ENCODE data around the gene ABAT.
A peak's percentile ranks its signal among the peaks of the same experiment; 100 is the strongest.

Gene ABAT

DNA sequence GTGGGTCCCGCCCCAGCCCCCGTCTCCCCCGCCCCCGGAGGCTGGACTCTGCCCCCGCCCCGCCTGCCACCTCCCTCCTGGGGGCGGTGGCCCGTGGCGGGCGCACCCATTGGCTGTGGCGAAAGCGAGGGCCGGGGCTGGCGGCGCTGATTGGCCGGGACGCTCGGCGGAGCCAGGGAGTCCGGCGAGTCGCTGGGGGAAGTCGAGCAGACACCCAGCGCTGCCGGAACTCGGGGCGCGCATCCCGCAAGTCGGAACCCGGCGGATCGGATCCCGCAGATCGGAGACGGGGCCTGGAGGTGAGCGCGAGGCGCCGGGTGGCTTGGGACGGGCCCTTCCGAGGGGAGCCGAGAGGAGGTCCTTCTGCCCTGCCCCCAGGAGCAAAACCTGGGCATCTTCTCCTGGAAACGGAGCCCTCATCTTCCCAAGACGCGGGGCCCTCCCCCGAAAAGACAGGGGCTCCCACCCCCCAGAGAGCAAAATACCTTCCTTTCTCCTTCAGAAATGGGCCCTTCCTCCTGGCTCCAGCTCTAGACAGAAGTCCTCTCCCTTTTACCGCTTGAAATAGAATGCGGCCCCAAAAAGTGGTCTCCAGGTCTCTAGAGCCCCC, at the start of gene ABAT:
ABAT (plus strand) TSS at position 205 of the 610 bp plus-strand sequence. CDS start 61,123 bp downstream, outside the sequence.
- peak; percentile 90 for DNase-seq

GRCh38 chr16:8625491-8626087, 48.8 kb upstream of the ABAT start:
- DNase-seq: no peak

GRCh38 chr16:8626946-8627345, 47.5 kb upstream of the ABAT start:
- DNase-seq: no peak

DNA sequence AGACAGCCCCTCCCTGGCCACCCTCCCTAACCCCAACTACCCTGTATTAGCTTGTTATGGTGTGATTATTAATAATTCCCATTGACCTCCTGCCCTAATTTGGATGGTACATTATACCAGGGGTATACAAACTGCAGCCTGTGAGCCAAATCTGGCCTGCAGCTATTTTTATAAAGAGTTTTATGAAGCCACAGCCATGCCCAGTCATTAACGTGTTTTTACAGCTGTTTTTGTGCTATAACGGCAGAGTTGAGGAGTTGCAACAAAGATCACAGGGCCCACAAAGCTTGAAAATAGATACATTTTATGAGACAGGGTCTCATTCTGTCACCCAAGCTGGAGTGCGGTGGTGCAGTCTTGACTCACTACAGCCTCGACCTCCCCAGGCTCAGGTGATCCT, 47.0 kb upstream of the ABAT start:
- DNase-seq: no peak

- DNase-seq: no peak
Measured at GRCh38 chr16:8628981-8629725, 45.3 kb upstream of the ABAT start.

DNA sequence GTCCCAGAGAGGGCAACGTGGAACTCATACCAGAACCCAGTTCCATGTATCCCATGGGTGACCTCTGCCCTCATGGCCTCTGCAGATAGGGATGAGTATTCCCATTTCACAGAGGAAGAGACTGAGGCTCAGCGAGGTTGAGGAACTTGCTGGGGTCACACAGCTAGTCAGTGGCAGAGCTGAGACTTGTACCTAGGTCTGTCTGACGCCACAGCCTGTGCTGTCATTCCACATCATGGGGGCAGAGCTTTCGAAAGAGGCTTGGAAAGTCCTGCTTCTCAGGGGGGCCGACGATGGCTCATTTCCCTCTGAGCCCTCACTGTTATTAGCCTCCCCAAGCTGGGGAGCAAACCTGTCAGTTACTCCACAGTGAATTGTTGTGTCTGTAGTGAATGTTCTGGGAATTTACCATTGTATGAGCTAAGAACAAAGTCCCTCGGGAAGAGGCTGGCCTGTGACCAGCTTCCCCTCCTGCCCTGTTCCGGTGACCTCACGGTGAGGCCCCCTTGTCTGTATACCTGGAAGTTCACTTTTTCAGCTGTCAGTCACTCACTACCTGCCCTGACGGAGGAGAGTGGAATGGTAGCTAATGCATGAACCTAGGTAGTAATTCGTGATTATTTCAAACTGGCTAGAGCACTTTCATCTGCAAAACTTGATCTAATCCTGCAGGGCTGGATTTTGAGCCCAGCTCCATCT, 44.0 kb upstream of the ABAT start:
- DNase-seq: no peak

- no peak for DNase-seq
Measured at GRCh38 chr16:8631373-8631772, 43.0 kb upstream of the ABAT start.

DNA sequence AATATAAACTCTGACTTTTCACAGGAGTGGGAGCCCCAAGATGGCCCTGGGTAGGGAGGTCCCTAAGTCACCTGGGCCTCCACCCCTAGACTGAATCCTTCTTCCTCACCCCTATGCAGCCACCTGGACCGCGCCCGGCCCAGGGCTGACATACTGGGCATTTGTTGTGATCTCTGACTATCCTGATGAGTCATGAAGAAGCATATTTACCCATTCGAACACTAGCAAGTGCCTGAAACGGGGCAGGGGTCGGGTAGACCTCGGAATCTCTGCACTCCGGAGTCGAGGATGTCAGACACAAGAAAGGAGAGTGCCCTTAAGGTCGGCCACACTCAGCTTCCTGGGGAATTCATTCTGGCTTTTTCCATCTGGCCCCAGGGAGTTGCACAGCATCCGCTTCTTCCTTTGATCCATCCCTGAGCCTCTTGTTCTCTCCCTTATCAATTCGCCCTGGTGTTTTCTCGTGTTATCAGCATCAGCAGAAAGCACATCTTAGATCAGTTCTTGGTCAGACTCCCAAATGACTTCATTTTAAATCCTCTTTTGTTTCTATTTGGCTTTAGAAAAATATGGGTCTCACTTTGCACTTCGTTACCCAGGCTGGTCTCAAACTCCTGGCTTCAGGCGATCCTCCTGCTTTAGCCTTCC, 42.5 kb upstream of the ABAT start:
- no peak for DNase-seq

- no peak for DNase-seq
Measured at GRCh38 chr16:8632675-8633182, 41.7 kb upstream of the ABAT start.

- DNase-seq: no peak
Measured at GRCh38 chr16:8634991-8635736, 39.3 kb upstream of the ABAT start.

GRCh38 chr16:8639694-8640093, 34.7 kb upstream of the ABAT start:
- DNase-seq: no peak

DNA sequence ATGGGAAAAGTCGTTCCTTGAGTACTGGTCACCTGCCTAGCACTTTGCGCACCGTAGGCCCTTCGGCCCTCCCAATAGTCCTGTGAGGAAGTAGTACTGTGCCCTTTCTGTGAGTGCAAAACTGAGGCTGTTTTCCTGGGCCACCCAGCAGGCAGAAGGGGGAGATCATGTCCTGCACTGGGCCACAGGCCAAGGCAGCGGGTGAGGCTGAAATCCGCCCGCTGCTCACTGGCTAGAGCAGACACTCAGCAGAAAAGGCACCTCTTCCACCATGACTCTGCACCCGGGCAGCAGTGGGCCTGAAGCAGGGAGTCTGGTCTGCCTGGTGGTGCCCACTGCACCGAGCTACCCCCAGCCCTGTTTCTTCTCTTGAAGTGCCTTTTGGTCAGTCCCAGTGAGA, 32.7 kb upstream of the ABAT start:
- no peak for DNase-seq

GRCh38 chr16:8642146-8642545, 32.3 kb upstream of the ABAT start:
- DNase-seq: no peak

DNA sequence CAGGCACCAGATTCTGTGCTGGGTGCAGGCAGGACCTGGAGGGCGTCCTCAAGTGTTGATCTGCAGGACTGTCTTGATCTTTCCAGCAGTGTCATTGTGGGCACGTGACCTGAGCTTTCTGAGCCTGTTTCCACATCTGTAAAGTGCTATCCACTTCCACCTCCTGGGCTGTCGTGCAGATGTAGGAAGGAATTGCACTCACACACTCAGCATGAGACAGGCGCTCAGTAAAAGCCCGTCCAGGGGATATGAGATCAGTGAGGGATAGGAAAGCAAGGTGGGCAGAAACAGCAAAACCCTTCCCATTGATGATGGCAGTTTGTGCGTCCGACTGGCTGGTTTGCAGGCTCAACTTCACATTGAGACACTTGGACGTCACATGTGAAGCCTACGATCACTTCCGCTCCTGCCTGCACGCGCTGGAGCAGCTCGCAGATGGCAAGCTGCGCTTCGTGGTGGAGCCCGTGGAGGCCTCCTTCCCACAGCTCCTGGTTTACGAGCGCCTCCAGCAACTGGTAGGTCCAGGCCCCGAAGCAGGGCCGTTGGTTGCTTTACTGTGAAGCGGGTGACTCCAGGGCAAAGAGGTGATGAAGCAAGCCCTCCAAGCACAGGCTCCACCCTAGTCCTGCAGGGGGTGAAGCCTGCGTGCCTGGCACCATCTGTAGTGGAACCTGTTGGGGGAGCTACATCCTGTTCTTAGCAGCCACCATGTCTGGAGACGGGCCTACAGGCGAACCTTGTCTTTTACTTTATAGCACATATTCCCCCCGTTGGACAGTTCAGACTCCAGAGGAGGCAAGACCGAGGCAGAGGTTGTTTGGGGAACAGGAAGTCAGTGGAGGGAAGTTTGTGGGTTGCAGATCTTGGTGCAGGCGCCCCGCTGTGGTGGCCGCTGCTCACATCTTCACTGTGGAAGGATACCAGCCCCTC, 29.9 kb upstream of the ABAT start:
- no peak for DNase-seq

DNA sequence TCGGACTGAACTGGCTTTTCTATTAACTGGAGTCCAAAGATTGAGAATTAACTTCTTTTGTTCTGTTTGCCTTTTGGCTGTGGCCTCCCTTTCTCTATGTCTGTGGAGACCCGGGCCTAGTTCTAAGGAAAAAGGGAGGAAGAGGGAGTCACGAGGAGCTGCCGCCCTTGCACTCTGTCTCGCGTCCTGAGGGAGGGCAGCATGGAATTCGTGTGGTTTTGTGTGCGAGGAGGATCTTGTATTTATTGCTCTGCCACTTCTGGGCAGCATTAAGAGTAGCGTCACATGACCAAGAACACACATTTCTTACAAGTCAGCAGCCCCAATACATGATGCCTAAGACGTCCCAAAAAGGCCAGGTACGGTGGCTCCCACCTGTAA, 29.3 kb upstream of the ABAT start:
- no peak for DNase-seq

DNA sequence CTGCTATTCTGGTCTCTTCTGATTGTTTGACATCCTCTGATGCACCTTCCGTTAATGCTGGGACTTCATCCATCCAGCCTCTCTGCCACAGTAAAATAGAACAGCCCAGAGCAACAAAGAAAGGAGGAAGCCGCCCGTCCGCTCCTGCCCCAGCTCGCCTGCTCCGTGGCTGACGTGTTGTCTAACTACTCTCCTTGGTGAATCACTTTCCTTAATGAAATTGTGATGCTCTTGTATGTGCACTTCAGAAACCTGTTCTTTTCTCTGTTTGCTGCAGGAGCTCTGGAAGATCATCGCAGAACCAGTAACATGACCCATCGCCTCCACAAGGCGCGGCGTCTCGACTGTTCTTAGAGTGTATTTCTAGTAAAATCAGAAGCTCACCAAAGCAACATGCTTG, 28.6 kb upstream of the ABAT start:
- no peak for DNase-seq

DNA sequence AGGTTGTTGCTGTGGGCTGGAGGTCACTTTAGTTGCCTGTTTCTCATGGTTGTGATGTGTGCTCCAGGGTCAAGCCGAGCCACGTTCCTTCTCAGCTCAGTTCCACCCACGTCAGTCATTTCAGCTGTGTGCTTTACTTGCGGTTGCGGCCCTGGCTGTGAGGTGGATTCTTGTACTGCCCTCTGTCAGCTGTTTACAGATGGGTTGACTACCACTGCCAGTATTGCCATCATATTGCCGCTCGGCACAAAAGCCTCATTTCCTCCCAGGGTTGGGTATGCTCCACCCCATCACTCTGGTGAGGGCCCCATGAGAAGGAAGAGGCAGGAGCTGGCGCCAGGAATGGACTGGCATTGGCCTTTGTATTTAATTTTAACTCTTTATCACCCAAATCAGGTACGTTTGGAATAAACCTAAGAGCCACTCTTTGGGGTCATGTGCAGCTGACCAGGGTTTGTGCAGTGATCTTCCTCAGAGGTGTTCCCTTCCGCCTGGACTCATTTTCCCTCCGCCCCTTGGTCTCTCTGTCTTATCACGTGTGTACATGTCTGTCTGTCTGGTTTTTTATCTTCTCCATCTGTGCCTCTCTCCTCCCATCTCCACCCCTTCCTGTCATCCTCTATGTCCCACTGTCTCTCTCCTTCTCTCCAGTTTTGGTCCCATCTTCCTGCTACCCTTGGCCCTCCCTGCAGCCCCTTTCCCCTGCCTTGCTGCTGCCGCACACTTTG, 27.9 kb upstream of the ABAT start:
- DNase-seq: no peak

- DNase-seq: no peak
Measured at GRCh38 chr16:8647721-8648318, 26.6 kb upstream of the ABAT start.

DNA sequence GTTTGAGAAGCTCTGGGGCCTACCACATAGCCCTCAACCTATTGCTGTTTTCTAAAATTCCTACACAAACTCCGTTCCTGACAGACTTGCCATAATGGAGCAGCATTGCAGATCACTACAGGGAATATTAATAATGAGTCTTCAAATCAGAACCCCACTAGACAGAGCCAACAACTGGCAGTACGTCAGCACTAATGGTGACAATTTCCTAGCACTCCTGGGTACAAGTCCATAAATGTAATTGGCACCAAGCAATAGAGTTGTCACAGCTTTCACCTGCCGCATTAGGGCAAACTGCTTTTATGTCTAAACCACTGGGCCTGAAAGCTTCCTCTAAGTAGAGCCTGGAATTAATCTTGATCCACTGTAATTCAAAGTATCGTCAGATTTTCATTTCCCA, 25.5 kb upstream of the ABAT start:
- no peak for DNase-seq
